ENCODE results near the gene COL8A1.
A peak's percentile ranks its signal among the peaks of the same experiment; 100 is the strongest.
"Not testable (repeated sequence)": the region's sequence is repeated elsewhere in the genome, so short reads cannot be mapped to it uniquely, and the experiment has no call there.

The COL8A1 gene

DNA sequence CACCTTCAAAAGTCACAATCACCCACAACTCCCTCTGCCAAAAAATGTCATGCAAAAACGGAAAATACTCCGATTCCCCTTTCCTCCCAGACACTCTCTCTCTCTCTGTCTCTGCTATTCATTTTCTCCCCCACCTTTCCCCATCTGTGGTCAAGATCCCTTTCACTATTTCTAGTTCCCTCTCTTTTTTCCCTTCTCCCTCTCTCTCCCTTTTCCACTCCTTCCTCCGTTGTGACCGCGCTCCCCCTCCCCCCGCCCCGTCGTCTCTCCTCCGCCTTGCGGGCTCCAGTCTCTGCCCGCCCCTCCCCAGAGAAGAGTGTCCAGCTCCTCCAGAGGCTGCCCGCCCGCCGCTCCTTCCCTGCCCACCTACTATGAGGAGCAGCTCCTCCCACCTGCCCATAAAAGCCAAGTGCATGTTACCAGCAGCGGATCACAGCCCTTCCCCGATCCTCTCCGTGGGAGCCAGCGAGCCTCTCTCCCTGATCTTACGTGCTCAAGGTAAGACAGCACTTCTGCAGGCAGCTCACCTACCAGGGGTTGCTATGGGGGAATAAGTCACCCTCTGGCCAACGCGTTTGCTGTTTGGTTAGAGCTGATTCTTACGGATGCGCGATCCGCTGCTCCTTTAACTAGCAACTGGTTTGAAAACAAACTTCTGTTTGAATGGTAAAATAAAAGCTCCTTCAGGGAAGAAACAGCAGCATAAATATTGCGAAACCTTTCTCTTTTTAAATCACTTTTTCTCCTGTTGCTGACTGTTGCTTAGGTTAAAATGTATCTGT, at the start of gene COL8A1:
COL8A1 (plus strand) TSS at position 428 of the 782 bp plus-strand sequence. CDS start 152,089 bp downstream, outside the sequence.
- DNase-seq (ENCODE audit: low read depth), result peak; percentile 73

GRCh38 chr3:99589168-99589567, 49.2 kb upstream of the COL8A1 start:
- not testable (repeated sequence) for DNase-seq (ENCODE audit: low read depth); H3K4me3 ChIP-seq (ENCODE audit: control insufficient read depth, low read depth, low read length)

More for the DNA sequence above, at the start of gene COL8A1:
- TF ChIP-seq, protein P1, sequence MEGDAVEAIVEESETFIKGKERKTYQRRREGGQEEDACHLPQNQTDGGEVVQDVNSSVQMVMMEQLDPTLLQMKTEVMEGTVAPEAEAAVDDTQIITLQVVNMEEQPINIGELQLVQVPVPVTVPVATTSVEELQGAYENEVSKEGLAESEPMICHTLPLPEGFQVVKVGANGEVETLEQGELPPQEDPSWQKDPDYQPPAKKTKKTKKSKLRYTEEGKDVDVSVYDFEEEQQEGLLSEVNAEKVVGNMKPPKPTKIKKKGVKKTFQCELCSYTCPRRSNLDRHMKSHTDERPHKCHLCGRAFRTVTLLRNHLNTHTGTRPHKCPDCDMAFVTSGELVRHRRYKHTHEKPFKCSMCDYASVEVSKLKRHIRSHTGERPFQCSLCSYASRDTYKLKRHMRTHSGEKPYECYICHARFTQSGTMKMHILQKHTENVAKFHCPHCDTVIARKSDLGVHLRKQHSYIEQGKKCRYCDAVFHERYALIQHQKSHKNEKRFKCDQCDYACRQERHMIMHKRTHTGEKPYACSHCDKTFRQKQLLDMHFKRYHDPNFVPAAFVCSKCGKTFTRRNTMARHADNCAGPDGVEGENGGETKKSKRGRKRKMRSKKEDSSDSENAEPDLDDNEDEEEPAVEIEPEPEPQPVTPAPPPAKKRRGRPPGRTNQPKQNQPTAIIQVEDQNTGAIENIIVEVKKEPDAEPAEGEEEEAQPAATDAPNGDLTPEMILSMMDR (IDR thresholded peaks at IDR 0.05; ENCODE audit: control insufficient read depth, insufficient read depth, low read depth, low read length, missing control alignments), result no peak
- H3K4me3 ChIP-seq (ENCODE audit: control insufficient read depth, low read depth, low read length), result peak within 1 kb of the TSS; percentile 63

DNA sequence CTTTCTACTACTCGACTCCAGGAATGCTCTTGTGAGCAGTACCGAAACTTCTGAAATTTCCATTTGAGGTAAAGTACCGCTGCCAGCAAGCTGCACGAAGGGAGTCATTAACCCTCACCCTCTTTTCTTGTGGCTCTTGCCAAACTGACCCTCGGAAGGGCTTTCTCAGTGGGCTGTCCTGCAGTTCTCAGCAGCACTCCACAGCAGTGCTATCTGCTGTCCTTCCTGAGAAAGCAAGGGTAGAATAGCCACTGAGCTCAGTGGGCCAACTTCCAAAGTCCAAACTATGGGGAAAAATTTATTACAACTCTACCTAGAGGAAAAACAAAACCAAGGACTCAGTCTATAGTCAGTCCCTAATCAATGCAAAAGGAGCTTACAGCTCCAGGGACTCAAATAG, 38.5 kb upstream of the COL8A1 start:
- no peak for DNase-seq (ENCODE audit: low read depth)
- TF ChIP-seq, protein P1 (IDR thresholded peaks at IDR 0.05; ENCODE audit: control insufficient read depth, insufficient read depth, low read depth, low read length, missing control alignments), result no peak
- H3K4me3 ChIP-seq (ENCODE audit: control insufficient read depth, low read depth, low read length), result no peak overlapping the region

GRCh38 chr3:99601515-99601914, 36.9 kb upstream of the COL8A1 start:
- TF ChIP-seq, protein P1 (IDR thresholded peaks at IDR 0.05; ENCODE audit: control insufficient read depth, insufficient read depth, low read depth, low read length, missing control alignments), result no peak
- H3K4me3 ChIP-seq (ENCODE audit: control insufficient read depth, low read depth, low read length), result no peak overlapping the region
- DNase-seq (ENCODE audit: low read depth), result no peak

- DNase-seq (ENCODE audit: low read depth), result no peak
- no peak overlapping the region for H3K4me3 ChIP-seq (ENCODE audit: control insufficient read depth, low read depth, low read length)
- TF ChIP-seq, protein P1 (IDR thresholded peaks at IDR 0.05; ENCODE audit: control insufficient read depth, insufficient read depth, low read depth, low read length, missing control alignments), result no peak
These were observed 36.2 kb upstream of the COL8A1 start for GRCh38 chr3:99602183-99602582.

DNA sequence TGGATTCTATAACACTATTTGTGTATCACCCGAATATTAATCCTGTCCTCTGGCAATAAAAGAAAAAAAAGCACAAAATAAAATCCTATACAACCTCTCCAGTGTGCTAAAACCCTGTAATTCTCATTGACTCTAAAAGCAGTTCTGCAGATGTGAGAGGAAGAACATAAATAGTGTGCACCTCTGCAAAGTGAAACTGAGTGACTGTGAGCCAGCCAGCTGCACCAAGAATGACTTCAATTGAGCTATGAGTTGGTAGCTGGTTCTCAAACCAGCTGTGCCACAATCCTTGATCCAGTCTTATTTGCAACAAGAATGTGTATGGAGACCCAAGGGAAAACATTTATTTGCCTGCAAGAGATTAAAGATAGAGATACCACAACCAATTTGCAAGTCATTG, 31.2 kb upstream of the COL8A1 start:
- TF ChIP-seq, protein P1 (IDR thresholded peaks at IDR 0.05; ENCODE audit: control insufficient read depth, insufficient read depth, low read depth, low read length, missing control alignments), result no peak
- no peak overlapping the region for H3K4me3 ChIP-seq (ENCODE audit: control insufficient read depth, low read depth, low read length)
- no peak for DNase-seq (ENCODE audit: low read depth)

DNA sequence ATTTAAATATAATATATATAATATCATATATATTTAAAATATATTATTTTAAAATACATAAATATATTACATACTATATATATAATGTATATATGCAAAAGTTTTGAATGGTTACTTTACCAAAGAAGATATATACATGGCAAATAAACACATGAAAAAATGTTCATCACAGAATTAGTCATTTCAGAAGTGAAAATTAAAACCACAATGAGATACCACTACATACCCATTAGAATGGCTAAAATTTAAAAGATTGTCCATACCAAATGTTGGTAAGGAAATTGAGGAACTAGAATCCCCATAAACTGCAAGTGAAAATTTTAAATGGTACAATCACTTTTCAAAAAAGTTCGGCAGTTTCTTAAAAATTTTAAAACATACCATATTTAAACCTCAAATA, 23.6 kb upstream of the COL8A1 start:
- no peak overlapping the region for H3K4me3 ChIP-seq (ENCODE audit: control insufficient read depth, low read depth, low read length)
- TF ChIP-seq, protein P1 (IDR thresholded peaks at IDR 0.05; ENCODE audit: control insufficient read depth, insufficient read depth, low read depth, low read length, missing control alignments), result no peak

More for the DNA sequence above, 23.6 kb upstream of the COL8A1 start:
- DNase-seq (ENCODE audit: low read depth), result no peak
